ENCODE measurements around the gene KDM4C. TPM values are rescaled to one million over a fixed set of nuclear protein-coding genes. Genes with fewer than 3 reads are reported as not detected.

Gene KDM4C
- polyA plus RNA-seq, 1 donor (not counting 4 experiments of a cell fraction or from before 2014, with no cell fraction given), result 17.2 TPM

DNA sequence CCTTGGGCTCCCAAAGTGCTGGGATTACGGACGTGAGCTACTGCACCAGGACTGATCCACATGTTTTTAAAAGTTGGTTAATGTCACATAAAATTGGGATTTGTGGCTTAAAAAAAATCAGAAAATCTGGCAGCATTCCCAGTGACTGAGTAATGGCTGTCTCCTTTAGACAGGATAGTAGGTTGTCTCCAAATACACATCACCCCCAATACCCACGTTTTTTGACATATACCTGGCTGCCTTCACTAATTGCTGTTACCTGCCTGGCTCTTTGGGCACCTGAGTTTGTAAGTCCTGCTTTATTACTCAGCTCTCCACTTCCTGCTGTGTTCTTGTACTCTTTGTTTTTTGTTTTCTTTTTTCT is 84.8 kb downstream of the KDM4C start:
- no peaks in the 10 kb centered on the region for H3K9me1 ChIP-seq (ENCODE audit: control insufficient read depth, extremely low read depth, insufficient read depth, low read length)
- no peak overlapping the region for H3K9ac ChIP-seq (ENCODE audit: control insufficient read depth, extremely low read depth, insufficient read depth, low read length)
- H3K4me3 ChIP-seq (ENCODE audit: control insufficient read depth in 2 of 3, extremely low read depth in 1 of 3, insufficient read depth in 2 of 3, low read depth in 1 of 3, low read length in 3 of 3), result no peak overlapping the region
- no peaks in the 10 kb centered on the region for H3K36me3 ChIP-seq (ENCODE audit: control insufficient read depth in 2 of 2, extremely low read depth in 1 of 2, insufficient read depth in 2 of 2, low read length in 2 of 2)
- TF ChIP-seq EZH2 (IDR thresholded peaks at IDR 0.05; ENCODE audit: low read length), result no peak
- TF ChIP-seq, protein P1, sequence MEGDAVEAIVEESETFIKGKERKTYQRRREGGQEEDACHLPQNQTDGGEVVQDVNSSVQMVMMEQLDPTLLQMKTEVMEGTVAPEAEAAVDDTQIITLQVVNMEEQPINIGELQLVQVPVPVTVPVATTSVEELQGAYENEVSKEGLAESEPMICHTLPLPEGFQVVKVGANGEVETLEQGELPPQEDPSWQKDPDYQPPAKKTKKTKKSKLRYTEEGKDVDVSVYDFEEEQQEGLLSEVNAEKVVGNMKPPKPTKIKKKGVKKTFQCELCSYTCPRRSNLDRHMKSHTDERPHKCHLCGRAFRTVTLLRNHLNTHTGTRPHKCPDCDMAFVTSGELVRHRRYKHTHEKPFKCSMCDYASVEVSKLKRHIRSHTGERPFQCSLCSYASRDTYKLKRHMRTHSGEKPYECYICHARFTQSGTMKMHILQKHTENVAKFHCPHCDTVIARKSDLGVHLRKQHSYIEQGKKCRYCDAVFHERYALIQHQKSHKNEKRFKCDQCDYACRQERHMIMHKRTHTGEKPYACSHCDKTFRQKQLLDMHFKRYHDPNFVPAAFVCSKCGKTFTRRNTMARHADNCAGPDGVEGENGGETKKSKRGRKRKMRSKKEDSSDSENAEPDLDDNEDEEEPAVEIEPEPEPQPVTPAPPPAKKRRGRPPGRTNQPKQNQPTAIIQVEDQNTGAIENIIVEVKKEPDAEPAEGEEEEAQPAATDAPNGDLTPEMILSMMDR (optimal IDR thresholded peaks at IDR 0.05 in 1 of 3, IDR thresholded peaks at IDR 0.05 in 1 of 3, conservative IDR thresholded peaks at IDR 0.05 in 1 of 3; ENCODE audit: extremely low read depth in 1 of 3, insufficient read depth in 2 of 3, low read length in 3 of 3), result no peak
- H3K4me2 ChIP-seq (ENCODE audit: control insufficient read depth, extremely low read depth, insufficient read depth, low read depth, low read length), result no peak overlapping the region
- H3K4me1 ChIP-seq (ENCODE audit: control insufficient read depth, extremely low read depth, insufficient read depth, low read length), result peaks cover 2% of the 10 kb centered on the region
- no peak for DNase-seq (ENCODE audit: low read depth, low spot score)
- dilution Hi-C loops (cut with MboI; ENCODE audit: extremely low pct_ligation_motif_present, low sequenced_read_pairs), result no loop called here
- no peaks in the 10 kb centered on the region for H3K9me3 ChIP-seq (ENCODE audit: control insufficient read depth, low read depth, low read length)
- no peaks in the 10 kb centered on the region for H4K20me1 ChIP-seq (ENCODE audit: control insufficient read depth, extremely low read depth, insufficient read depth, low read length)
- no peaks in the 10 kb centered on the region for H3K79me2 ChIP-seq (ENCODE audit: control insufficient read depth, insufficient read depth, low read length)
- H3K27ac ChIP-seq (ENCODE audit: control insufficient read depth, insufficient read depth, low read length), result no peak overlapping the region
- H2AFZ ChIP-seq (ENCODE audit: control insufficient read depth, low read length), result no peak overlapping the region
- FAIRE-seq, result no peak
- no peaks in the 10 kb centered on the region for H3K27me3 ChIP-seq (ENCODE audit: control insufficient read depth, extremely low read depth, insufficient read depth, low read length)

DNA sequence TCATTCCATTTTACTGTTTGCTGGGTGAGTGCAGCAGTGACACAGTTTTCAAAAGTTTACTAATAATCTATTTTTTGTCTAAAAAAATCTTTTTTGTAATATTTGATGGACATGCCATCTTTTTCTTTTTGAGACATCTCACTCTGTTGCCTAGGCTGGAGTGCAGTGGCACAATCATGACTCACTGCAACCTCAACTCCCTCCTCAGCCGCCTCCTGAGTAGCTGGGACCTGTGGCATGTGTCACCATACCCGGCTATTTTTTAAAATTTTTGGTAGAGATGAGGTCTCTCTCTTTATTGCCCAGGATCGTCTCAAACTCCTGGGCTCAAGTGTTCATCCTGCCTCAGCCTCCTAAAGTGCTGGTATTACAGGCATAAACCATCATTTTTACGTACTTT is 86.0 kb downstream of the KDM4C start:
- no peaks in the 10 kb centered on the region for H3K9me1 ChIP-seq (ENCODE audit: control insufficient read depth, extremely low read depth, insufficient read depth, low read length)
- dilution Hi-C loops (cut with MboI; ENCODE audit: extremely low pct_ligation_motif_present, low sequenced_read_pairs), result no loop called here
- no peaks in the 10 kb centered on the region for H4K20me1 ChIP-seq (ENCODE audit: control insufficient read depth, extremely low read depth, insufficient read depth, low read length)
- no peak for DNase-seq (ENCODE audit: low read depth, low spot score)
- no peak overlapping the region for H3K4me2 ChIP-seq (ENCODE audit: control insufficient read depth, extremely low read depth, insufficient read depth, low read depth, low read length)
- H3K4me1 ChIP-seq (ENCODE audit: control insufficient read depth, extremely low read depth, insufficient read depth, low read length), result peaks cover 2% of the 10 kb centered on the region
- no peaks in the 10 kb centered on the region for H3K9me3 ChIP-seq (ENCODE audit: control insufficient read depth, low read depth, low read length)
- no peak overlapping the region for H3K9ac ChIP-seq (ENCODE audit: control insufficient read depth, extremely low read depth, insufficient read depth, low read length)
- H2AFZ ChIP-seq (ENCODE audit: control insufficient read depth, low read length), result no peak overlapping the region
- no peaks in the 10 kb centered on the region for H3K79me2 ChIP-seq (ENCODE audit: control insufficient read depth, insufficient read depth, low read length)
- TF ChIP-seq, protein P1 (optimal IDR thresholded peaks at IDR 0.05 in 1 of 3, IDR thresholded peaks at IDR 0.05 in 1 of 3, conservative IDR thresholded peaks at IDR 0.05 in 1 of 3; ENCODE audit: extremely low read depth in 1 of 3, insufficient read depth in 2 of 3, low read length in 3 of 3), result no peak
- no peak for TF ChIP-seq EZH2 (IDR thresholded peaks at IDR 0.05; ENCODE audit: low read length)
- no peak for FAIRE-seq
- H3K27me3 ChIP-seq (ENCODE audit: control insufficient read depth, extremely low read depth, insufficient read depth, low read length), result no peaks in the 10 kb centered on the region
- H3K36me3 ChIP-seq (ENCODE audit: control insufficient read depth in 2 of 2, extremely low read depth in 1 of 2, insufficient read depth in 2 of 2, low read length in 2 of 2), result no peaks in the 10 kb centered on the region
- no peak overlapping the region for H3K27ac ChIP-seq (ENCODE audit: control insufficient read depth, insufficient read depth, low read length)
- no peak overlapping the region for H3K4me3 ChIP-seq (ENCODE audit: control insufficient read depth in 2 of 3, extremely low read depth in 1 of 3, insufficient read depth in 2 of 3, low read depth in 1 of 3, low read length in 3 of 3)
